ENCODE data around the gene ACO1.

ACO1 gene

DNA sequence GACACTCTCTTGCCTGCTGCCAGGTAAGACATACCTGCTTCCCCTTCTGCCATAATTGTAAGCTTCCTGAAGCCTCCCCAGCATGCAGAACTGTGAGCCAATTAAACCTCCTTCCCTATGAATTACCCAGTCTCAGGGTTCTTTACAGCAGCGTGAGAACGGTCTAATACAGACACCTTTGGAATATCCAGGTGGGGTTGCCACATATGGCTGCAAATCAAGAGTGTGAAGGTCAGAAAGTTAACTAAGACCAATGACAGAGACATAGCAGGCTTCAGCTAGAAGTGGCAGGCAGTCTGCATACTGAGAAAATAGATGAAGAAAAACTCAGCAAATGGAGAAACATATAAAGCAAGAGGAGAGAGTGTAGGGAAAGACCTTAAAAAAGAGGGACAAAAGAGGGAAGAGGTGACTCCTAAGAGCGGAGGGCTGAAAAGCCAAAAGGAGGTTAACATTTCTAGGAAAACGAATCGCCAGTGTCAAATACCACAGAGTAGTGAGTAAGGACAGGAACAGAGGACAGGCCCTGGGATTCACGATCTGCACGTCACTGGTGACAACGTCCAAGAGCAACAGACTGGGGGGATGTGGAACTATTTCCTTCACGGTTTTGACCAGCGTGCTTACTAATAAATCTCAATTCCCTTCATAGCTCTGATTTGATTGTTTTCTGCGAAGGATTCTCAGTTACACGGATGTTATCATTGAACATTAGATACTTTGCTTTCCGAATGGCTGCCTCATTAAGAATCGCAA lies 1.7 kb upstream of the ACO1 start:
- no peak for DNase-seq (ENCODE audit: low read depth in 2 of 2)

GRCh38 chr9:32384002-32384363 lies 460 bp upstream of the ACO1 start:
- no peak for DNase-seq (ENCODE audit: low read depth in 2 of 2)

GRCh38 chr9:32385152-32385884 lies 875 bp downstream of the ACO1 start:
- no peak for DNase-seq (ENCODE audit: low read depth in 2 of 2)

DNA sequence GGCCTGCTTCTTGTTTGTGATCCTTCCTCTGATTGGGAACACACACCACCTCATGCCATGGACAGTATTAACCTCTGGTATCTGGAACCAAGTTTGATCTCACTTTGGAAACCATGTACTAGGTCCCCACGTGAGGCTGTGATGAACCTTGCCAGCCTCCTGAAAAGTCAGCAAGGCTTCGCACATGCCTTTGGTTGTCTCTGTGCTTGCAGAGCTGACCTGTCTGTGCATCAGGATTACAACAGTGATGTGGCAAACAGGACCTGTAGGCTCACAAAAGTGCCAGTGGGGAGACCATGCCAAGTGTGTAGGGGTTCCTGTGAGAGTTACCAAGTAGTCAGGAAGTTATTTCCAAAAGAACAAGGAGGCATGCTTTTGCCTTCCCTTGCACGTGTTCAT lies 1.4 kb downstream of the ACO1 start:
- DNase-seq (ENCODE audit: low read depth in 2 of 2) = no peak

DNA sequence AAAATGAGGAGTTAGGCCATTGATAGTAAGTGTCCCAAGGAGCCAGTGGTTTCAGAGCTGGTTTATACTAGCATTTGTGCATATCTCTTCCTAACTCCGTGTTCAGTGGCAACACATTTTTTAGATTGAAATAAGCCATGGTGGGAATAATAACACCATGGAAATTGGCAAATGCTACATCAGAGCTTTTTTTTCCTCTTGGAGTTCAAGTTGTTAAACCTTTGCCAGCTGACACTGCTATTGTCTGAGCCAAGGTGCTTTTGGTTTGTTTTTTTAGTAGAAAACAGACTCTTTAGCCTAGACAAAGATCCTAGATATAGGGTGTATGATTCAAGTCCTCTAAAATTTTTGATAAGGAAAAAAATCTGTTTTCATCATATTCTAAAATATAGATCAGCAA lies 2.8 kb downstream of the ACO1 start:
- DNase-seq (ENCODE audit: low read depth in 2 of 2) = no peak

DNA sequence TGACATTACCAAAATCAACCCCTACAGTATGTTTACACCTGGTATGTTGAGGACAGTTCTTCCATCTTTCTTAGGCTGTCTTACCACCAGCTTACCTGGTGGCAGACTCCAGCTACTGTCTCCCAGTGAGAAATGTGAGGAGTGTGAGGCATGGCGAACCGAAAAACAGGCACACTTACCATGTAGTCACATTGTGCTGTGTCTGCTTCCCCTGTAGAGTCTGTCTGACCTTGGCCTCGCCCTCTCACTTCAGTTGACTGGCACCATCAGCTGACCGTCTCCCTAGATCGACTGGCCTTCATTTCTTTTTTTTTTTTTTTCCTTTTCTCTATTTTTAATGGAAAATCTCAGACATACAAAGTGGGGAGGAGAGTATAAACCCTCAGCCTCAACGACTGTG lies 4.9 kb downstream of the ACO1 start:
- DNase-seq (ENCODE audit: low read depth in 2 of 2) = no peak

- DNase-seq (ENCODE audit: low read depth in 2 of 2) = no peak
Observed at GRCh38 chr9:32393911-32394310, 9.5 kb downstream of the ACO1 start.

DNA sequence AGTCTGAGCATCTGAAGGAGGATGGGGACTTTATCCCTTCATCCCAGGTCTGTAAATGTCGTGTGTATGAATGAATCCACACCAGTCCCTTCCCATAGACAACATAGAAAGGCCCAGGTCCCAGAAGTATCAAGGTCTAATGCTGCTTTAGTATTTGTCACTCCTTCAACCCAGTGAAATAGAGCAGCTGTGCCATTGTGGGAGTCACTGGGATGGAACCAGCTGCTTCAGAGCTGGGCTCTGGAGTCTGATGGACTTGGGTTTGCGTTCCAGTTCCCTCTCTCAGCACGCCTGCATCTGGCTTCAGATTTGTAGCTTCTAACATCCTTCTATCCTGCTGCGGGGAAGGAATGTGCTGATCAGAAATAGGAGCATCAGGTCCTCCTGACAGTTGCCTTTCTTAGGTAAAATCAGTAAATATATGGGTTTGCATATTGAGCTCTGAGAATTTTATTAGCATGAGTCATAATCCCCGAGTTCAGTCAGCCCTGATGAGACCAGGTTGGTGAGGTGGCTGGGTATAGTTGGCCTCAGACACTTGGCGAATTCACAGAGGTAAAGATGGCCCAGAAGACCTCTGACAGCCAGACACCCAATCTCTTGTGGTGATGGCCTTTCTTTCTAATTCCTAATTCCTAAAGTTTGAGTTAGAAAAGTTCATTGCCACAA lies 10.1 kb downstream of the ACO1 start:
- no peak for DNase-seq (ENCODE audit: low read depth in 2 of 2)

DNA sequence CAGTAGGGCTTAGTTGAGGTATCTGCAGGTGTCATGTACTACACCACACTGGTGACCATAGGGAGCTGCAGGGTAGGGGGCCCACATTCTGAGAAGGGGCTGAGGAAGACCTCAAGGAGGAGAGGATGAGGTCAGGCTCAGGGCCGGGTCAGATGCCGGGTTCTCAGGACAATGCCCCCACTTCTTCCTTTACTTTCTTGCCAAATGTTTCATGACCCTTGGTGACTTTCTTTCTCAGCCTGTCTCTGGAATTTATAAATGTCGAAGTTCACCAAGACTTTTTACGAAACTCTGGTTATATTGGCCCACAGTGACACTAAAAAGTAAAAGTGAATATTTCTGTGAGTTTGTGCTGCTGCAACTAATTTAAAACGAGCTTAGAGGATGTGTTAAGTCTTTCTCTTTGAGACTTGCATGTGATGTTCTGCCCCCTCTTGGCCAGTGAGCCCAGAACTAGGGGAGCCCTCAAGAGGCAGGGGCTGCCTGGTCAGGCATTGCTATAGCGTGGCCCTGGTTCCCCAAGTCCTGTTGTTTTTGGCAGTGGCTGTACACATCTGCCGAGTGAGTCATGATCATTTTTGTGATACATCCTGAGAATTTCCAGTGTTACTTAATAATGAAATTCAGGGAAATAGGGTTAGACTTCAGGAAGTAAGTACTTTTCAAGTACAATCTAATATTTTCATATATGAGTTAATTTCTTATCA lies 11.2 kb downstream of the ACO1 start:
- DNase-seq (ENCODE audit: low read depth in 2 of 2) = no peak

DNA sequence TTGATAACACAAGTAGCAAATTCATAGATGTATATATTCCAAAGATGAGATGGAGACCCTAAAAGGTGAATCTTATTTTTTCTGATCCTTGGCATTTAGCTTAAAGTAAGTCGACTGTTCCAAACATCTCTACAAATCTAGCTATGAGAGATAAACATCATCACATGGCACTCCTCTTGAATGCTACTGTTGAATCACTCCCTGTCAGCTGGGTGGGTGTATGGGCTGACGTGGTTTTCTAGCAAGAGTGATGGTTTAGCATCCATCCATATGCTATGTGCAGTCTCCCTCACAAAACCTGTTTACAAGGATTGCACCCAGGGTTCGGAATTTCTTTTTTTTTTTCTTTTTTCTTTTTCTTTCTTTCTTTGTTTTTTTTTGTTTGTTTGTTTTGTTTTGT lies 13.8 kb downstream of the ACO1 start:
- DNase-seq (ENCODE audit: low read depth in 2 of 2) = no peak

DNA sequence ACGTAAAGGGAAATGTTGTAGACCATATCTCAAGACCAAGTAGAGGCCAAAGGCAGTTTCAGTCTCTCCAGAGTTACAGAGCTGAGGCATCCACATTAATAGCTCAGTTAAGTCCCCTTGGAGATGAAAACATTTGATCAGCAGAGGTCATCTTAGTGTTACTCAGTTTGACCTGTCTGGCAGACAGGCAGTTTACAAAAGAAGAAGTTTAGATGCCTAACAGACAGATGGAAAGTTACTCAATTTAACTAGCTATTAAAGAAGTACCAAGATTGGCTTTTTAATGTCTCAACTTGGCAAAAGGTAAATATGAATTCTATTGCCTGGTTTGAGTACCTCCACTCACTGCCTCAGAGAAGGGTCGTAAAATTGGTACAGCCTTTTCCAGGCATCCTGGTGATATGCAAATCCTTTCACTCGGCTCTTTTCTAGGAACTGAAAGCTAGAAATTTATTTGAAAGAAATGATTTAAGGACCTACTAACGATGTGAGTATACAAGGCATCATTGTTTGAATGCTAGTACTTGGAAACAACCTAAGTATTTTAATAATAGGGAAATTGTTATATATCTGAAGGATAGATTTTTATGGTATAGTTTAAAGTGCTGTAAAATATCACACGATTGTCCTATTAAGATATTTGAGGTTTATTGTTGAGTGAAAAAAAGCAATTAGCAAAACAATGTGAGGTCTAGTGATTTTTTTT lies 14.8 kb downstream of the ACO1 start:
- DNase-seq (ENCODE audit: low read depth in 2 of 2) = no peak

GRCh38 chr9:32401488-32401887 lies 17.0 kb downstream of the ACO1 start:
- no peak for DNase-seq (ENCODE audit: low read depth in 2 of 2)

DNA sequence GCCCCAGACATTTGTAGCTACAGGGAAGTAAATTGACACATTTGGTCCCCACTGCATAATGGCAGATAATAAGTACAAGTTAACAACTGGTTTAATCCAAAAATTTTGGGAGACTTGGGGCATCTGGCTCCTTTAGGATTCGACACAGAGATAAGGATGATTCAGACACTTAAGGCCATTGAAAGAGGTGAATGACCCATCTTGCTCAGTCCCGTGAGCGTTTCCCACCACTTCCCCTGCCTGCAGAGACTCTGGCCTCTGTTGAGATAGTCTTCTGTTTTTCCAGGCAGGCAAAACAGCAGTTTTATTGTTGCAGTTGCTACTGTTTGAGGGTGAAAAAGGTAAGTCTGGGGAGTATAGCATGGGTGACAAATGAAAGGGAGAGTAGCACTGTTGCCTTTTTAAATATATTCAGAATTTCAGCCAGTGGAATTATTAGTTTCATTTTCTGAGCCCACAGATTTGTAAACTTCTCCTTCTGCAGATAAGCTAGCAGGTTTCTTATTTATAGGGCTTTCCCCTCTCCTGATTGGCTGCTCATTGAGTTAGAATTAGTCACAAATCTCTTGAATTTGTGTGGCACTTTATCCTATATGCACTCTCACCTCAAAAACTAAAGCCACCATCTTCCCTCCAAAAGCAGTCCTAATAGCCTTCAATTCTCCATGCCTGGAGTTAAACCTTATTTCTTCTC lies 19.3 kb downstream of the ACO1 start:
- DNase-seq (ENCODE audit: low read depth in 2 of 2) = no peak

GRCh38 chr9:32404402-32404801 lies 20.0 kb downstream of the ACO1 start:
- no peak for DNase-seq (ENCODE audit: low read depth in 2 of 2)

GRCh38 chr9:32404856-32405255 lies 20.4 kb downstream of the ACO1 start:
- DNase-seq (ENCODE audit: low read depth in 2 of 2) = no peak

DNA sequence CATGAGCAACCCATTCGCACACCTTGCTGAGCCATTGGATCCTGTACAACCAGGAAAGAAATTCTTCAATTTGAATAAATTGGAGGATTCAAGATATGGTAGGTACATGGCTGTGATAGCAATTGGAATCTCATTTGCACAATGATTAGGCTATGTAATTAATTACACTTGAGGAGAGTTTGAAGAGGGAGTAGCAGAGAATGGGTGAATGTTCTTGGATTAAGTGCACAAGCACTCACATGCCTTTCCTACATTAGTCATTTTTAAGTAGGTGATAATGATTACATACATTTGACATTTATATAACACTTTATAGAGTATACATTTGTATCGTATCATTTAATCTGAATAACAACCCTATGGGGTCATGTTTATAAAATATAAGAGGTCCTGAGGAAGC lies 21.1 kb downstream of the ACO1 start:
- no peak for DNase-seq (ENCODE audit: low read depth in 2 of 2)

DNA sequence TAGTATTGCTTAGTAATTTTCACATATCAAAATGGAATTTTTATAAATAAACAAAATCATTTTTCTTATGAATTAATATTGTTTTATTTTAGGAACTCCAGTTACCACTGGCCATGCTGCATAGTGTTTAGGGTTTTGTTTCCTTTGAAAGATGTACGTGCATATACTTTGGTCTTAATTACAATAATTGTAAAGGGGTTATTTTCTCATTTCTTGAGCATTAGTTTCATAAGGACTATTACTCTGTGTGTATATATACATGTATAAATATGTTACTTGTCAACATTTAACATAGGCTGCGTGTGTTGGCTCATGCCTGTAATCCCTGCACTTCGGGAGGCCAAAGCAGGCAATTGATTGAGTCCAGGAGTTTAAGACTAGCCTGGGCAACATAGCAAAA lies 21.6 kb downstream of the ACO1 start:
- DNase-seq (ENCODE audit: low read depth in 2 of 2) = no peak

GRCh38 chr9:32411753-32412152 lies 27.3 kb downstream of the ACO1 start:
- no peak for DNase-seq (ENCODE audit: low read depth in 2 of 2)

- no peak for DNase-seq (ENCODE audit: low read depth in 2 of 2)
Observed at GRCh38 chr9:32412440-32412839, 28.0 kb downstream of the ACO1 start.

GRCh38 chr9:32413424-32413823 lies 29.0 kb downstream of the ACO1 start:
- no peak for DNase-seq (ENCODE audit: low read depth in 2 of 2)

GRCh38 chr9:32414856-32415255 lies 30.4 kb downstream of the ACO1 start:
- no peak for DNase-seq (ENCODE audit: low read depth in 2 of 2)

All from activated CD8-positive, alpha-beta memory T cell treated with anti-CD3 and anti-CD28 coated beads for 4 hours (primary cell).